HTERT RPE-1 (cell line): ENCODE measurements around the gene ARHGAP20.
"Not testable (repeated sequence)": the region's sequence is repeated elsewhere in the genome, so short reads cannot be mapped to it uniquely, and the experiment has no call there.

Experiments
- in situ Hi-C: fragments of 300-500 bp; cut with MboI; formaldehyde crosslinking; loops from 4 replicates; pipeline ENCODE4 v1.14.3; 2020; ENCODE audit warnings: low sequenced_read_pairs

ARHGAP20 gene

DNA sequence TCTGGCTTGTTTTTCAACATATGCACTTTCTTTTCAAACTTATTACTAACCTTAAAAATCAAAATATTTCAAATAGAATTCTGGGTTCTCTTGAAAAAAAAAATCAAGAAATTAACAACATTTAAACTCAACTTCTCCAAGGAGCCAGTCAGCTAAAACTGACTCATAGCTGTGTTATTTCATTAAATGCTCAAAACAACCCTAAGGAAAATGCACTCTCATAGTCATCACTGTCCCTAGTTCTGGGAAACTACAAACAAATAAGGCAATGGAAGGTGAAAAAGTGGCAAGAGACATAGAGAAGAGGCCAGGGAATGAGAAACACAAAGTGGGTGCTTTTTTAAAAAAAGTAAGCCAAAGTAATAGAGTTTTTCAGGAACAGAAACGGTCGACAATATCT is 4.1 kb upstream of the ARHGAP20 start:
- in situ Hi-C loops: no loop called here

DNA sequence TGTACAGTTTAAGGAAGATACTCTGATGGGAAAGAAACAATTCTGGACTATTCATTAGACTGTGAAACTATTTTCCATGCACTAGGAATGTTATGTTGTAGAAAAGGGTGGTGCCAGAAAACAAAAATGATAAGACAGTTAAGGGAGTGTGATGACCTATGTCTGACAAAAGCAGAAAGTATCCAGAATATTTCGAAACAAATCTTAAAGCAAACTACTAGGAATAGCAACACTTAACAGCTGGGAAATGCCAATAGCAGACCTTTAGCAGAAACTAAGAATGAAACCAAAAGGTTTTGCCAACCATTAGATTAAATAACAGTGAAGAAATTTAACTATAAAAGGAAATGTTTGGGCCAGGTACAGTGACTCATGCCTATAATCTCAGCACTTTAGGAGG is 3.3 kb upstream of the ARHGAP20 start:
- in situ Hi-C loops: no loop called here

DNA sequence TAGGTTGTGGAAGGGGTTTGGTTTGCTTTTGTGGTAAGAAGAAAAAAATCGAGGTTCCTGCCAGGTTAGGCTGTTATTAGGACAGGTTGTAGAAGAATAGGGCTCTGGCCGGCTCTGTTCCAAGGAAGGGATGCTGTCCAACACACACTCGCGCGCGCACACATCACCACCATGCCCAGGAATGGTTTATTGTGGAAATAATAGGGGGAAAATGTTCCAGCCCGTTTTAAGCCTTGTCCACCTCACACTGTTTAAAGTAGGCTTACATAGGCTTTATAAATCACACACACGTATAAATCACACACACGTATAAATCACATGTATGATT is 1.2 kb upstream of the ARHGAP20 start:
- in situ Hi-C loops: no loop called here

DNA sequence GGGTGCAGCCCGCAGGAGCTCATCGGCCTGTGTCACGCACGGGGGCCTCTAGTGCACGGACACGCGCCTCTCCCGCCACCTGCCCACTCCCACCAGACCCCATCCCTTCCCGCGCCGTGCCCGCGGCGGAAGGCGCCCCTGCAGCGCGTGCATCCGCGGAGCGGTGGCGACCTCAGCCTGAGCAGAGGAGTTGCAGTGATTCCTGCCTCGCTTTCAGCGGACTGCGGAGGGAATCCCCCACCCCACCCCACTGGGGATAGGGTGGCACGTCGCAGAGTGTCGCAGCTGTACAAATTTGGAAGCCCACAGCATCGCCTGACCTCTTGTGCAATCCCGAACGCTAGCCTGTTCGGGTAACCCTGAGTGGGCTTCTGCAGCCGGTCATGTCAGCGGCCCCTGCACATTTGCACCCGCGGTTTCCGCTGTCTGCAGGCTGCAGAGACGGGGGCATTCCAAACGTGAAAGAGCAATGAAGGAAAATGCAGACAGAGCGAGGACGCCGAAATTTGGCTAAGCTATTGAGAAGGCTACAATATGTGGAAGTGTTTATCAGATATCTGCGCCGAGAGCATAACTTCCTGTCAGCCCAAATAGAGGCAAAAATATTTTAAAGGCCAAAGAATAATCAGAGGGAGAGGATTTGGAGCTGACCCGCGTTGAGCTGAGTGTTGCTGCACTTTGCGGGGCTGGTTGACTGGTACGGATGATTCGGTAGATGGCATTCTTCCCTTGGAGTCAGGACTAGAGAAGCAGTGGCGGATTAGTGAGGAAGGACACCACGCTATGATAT is 617 bp upstream of the ARHGAP20 start:
- in situ Hi-C loops: no loop called here

DNA sequence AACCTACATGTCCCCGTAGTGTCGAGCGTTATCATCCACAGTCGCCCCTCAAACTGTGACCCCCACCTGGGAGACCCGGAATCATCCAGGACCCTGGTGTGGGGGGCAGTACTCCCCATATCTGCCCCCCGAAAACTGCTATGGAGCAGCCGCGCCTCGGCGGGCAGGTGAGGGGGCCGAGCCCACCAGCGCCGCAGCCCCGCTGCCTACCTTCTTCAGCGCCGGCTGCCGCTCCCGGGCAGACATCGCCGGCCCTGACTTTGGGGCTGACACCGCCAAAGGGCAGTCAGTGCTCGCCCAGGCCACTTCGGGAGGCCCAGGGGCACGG is 825 bp downstream of the ARHGAP20 start:
- in situ Hi-C loops: no loop called here

DNA sequence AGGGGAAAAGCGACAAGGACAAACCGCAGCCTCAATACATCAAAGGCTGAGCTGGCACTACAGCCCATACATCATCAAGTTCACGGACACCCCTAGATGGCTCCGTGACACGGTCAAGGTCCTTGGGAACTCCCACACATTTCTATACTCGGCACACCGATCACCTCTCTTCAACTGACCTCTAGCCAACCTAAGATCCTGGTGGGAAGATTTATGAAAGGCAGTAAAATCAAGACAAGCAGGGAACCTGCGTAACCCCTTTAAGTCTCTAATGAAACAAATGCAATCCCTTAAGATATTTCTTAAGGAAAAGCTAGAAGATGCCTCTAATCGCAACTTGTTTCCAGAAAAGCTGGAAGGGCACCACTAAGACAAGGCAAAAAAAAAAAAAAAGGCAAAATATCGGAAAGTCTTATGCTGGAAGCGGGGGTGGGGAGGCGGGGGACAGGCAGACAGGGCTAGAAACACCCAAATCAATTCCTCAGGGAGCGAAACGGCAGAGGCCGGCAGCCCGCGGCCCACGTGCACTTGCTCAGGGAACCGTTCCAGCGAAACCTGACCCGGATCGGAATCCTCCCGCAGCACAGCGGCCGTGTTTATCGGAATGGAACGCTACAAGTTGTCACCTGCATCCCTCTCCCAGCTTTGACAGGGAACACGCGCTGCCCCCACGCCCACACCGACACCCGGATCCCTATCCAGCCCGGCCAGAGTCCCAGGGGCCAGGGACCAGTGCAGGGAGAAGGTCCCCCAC is 1.4 kb downstream of the ARHGAP20 start:
- in situ Hi-C loops: no loop called here

DNA sequence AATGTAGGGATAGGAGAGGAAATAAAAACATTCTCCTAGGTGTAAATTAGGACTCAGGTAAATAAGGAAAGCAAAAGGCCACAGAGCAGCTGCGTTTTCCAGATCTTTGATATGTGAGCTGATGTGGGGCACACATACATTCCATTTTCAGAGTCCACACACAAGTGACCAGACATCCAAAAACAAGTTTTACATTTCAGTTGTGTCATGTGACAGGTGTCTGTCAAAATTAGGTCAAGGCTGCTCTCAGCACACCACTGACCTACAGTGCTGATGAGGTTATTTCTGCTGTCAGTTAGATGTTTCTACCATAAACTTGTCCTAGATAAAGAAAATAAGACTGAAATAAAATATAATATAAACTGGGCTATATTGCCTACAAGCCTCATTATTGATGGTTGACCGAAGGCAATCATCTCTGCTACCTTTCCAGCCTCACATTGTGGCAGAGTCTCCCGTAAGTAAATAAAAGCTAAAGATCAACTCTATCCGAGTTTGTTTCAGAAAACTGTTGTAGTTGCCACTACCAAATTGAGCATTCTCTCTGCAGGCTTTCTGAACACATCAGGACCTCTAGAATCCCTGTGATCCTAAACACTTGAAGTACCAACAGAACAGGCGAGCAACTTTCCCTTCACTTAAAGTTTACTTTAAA is 7.9 kb downstream of the ARHGAP20 start:
- in situ Hi-C loops: no loop called here

DNA sequence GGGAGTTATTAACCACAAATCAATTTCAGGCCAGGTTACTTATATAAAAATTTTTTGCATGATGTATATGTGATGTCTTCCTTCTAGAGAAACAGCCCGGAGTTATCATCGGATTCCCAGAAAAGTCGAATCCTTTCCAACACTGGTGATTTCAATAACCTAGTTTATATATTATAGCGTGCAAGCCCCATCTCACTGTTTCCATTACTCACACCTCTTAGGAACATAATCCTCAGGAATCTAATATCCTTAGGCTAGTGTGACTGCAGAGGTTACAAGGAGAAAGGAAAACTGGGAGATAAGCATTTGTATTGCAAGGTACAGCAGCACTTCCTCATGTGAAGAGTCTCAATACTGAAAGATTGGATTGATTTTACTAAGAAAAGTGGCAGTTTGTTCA is 20.3 kb downstream of the ARHGAP20 start:
- in situ Hi-C loops: no loop called here

DNA sequence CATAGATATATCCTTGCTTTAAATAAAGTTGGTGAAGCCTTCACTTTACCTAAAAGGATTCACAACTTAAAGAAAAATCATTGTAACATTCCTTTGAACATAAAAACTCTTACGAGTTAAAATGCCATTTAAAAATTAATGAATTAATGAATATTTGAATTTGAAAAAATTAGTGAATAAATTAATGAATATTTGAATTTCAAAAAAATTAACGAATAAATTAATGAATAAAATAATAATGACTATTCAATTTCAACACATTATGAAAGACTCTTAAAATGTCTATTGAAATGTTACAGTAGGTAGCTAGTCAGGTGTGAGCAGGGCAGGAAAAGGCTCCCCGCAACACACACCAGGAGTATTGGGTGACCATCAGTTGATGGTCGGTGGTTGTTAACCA is 22.9 kb downstream of the ARHGAP20 start:
- in situ Hi-C loops: no loop called here

DNA sequence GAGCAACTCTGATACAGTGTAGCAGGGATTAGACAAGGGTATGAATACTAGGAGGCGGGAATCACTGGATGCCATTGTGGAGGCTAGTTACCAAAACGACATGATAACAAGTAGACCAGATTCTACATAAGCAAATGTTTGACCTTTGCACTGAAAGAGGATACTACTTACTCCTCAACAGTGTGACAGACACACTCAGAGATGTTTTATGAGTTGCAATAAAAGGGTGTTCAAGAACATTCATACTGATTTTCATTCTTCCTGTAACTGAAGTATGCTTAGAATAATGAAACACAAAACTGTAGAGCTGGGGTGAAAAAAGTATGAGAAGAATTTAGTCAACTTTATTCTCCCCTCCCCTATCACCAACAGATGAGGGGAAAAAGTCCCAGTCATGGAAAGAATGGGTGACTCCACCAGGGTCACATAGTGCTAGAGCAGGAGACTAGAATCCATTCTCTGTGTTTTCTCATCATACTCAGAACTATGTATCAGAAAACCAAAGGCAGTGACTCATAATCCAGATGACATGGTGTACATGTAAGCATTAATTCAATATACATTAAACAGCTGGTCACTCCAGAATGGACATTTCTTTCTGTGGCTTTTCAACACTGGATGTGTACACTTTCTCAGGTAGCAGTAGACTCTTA is 32.8 kb downstream of the ARHGAP20 start:
- in situ Hi-C loops: no loop called here

DNA sequence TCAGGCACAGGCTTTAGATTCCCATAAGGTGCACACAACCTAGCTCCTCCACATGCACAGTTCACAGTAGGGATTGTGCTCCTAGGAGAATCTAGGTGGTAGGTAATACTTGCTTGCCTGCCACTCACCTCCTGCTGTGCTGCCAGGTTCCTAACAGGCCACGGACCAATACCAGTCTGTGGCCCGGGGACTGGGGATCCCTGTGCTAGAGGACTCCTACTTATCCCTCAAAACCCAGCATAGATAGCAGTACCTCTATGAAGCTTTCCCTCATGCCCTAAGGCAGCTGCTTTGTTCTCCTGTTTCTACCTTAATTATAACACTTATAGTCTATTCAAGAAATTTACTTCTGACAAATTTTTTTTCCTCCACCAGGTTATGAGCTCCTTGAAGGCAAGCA is 36.7 kb downstream of the ARHGAP20 start:
- in situ Hi-C loops: no loop called here

DNA sequence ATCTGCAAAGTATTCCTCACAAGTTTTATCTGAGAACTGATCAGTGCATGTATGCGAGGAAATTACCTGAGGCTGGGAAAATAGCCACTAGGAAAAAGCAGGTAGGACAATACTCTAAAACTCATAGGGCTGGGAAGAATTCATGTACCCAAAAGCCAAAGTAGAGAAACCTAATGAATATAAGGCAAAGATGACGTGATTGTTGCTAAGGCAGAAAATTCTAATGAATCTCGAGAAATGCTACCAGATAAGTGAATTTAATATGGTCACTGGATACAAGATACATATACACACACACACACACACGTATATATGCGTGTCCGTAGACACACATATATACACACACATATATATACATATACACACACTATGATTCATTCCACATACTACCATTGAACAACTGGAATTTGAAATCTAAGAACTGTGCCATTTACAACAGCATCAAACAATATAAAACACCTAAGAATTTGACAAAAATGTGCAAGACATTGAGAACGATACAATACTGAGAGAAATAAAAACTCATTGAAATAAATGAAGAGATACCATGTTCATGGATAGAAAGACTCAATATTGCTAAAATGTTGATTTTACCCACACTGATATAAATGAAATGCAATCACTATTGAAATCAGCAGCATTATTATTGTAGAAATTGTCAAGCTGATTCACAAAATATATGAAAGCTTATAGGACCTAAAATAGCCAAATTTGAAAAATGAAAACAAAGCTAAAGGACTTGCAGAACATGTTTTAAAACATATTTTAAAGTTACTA is 46.4 kb downstream of the ARHGAP20 start:
- in situ Hi-C loops: no loop called here

DNA sequence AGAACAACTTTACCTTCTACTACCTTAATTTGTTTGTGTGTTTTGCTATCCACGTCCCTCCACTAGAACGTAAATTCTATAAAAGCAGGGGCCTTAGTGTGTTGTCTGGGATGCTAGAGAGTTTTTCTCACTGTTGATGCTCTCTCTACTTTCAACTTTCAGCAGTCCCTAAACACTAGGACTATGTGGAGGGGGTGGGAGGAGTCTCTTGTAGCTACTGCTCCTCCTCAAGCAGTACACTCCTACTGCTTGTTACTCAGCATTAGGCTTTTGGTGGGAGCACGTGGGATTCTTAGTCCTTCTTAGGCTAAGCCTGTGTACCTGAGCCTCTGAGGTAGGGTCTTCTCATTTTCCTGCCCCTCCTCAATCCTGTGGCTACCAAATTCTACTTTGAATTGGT is 56.3 kb downstream of the ARHGAP20 start:
- in situ Hi-C loops: no loop called here

DNA sequence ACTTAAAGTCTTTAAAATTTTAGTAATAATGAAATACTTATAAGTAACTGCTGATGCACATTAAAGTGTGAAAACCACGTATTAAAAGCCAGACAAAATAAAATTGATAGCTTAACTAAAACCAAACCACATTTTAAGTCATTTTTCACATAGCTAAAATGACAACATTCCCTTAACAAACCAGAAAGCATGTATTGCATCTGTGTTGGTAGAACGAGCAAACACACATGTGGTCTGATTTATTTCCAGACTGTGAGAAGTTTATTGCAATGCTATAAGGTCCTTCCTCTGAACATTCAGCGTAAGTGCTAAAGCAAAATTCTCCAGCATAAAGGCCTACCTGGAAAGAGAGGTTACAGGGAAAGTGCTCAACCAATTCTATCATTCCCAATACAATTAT is 57.8 kb downstream of the ARHGAP20 start:
- in situ Hi-C loops: no loop called here

DNA sequence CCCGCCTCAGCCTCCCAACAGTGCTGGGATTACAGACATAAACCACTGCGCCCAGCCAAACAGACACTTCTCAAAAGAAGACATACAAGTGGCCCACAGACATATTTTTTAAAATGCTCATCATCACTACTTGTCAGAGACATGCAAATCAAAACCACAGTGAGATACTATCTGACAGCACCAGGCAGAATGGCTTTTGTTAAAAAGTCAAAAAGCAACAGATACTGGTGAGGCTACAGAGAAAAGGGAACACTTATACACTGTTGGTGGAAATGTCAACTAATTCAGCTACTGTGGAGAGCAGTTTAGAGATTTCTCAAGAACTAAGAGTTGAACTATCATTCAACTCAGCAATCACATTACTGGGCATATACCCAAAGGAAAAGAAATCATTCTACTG is 67.0 kb downstream of the ARHGAP20 start:
- in situ Hi-C loops: no loop called here

DNA sequence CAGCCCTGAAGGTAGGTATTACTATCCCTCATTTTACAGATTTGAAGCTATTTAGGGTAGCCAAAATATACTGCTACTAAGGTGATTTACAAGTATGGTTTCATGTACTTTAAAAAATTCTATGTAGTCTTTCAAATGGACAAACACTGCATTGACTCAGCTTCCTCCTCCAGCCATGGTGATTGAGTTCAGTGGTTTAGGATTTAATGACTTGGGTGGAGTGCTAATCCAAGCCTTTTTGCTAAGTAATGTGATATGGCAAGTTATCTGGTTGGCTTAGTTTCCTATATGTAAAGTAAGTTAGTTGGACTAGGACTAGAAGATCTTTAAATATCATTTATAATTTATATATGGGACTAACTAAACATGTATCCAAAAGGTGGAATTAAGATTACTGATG is 77.9 kb downstream of the ARHGAP20 start:
- in situ Hi-C loops: no loop called here

DNA sequence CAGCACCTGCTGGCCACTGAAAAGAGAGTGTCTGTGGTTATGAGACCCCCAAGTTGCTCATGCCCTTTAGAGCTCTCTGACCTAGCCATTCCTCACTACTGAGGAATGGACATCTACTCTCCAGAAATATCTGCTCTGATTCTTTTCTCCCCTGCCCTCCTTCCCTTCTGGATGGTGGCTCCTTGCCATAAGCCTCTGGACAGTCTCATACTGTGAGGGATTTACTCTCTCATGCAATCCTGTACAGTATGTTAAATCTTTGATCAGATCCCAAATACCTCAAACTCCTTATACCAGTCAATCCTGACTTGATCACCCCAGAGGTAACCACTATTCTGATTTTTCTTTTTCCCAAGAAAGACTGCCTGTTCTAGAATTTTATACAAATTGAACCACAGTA is 80.7 kb downstream of the ARHGAP20 start:
- in situ Hi-C loops: no loop called here

DNA sequence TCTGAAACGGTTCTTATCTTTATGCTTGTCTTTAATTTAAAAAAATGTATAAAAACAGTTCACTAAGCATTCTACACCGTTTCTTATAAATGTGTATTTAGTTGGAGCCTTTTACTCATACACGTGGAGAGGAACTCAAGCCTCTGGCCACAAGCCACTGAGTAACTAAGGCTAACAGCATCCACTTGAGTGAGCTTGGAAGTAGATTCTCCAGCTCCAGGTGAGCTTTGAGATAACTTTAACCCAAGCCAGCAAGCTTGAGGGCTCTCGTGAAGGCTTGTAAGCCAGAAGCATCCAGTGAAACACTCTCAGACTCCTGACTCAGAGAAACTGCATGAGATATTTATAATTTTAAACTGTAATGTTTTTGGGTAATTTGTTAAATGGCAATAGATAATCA is 82.6 kb downstream of the ARHGAP20 start:
- in situ Hi-C loops: no loop called here

DNA sequence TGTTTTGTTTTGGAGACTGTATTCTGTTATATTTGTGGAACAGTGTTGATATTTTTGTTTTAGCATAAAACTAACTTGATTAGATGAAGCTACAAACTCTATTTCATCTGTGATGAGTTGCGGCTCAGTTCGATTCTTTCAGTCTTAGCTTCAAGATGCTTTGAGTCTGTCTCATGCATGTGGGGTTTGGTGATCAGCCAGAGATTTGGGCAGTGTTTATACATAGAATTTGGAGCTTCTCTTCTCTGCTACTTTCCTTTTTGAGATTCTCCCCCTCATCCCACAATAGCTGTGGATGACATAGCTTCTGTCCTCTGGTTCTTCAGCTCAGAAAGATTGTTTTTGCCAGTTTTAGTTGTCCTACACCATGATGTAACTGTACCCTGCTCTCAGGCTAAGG is 90.4 kb downstream of the ARHGAP20 start:
- in situ Hi-C loops: no loop called here

DNA sequence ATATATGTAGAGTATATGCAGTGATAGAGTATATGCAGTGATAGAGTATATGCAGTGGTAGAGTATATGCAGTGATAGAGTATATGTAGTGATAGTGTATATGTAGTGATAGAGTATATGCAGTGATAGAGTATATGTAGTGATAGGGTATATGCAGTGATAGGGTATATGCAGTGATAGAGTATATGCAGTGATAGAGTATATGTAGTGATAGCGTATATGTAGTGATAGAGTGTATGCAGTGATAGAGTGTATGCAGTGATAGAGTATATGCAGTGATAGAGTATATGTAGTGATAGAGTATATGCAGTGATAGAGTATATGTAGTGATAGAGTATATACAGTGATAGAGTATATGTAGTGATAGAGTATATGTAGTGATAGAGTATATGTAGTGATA is 92.9 kb downstream of the ARHGAP20 start:
- in situ Hi-C loops: not testable (repeated sequence)

DNA sequence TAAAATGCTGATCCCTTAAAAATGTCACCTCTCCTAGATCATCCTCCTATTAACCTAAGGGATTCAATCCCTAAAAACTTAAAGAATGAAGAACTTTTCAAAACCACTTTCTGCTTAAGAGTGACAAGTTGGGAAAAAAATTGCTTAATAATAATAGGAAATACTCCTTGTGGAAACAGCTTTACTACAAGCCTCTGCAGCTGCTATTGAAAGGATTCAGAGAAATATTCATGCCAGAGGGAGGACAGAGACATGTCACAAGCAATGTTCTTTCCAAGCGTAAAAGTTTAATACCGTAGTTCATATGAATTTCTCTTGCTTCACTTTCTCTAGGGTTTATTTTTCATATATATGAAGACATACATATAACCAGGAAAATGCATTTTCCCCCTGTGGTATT is 98.2 kb downstream of the ARHGAP20 start:
- in situ Hi-C loops: no loop called here
